HG03457 (cell line): ENCODE data around the gene FBXO48.
"Not testable (repeated sequence)": the region's sequence is repeated elsewhere in the genome, so short reads cannot be mapped to it uniquely, and the experiment has no call there.

Source experiments
- ATAC-seq: cut with Tn5 transposase; IDR thresholded peaks from one replicate; pipeline ENCODE4 v1.9.1; 2021; ENCODE audit warnings: moderate number of reproducible peaks; ENCODE audit not compliant: unreplicated experiment

Gene FBXO48, protein sequence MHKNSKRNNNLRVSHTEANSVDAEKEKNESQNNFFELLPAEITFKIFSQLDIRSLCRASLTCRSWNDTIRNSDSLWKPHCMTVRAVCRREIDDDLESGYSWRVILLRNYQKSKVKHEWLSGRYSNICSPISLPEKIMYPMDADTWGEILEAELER

GRCh38 chr2:68467077-68467960 is at the start of gene FBXO48, which contains the start of gene APLF:
Gene FBXO48 (minus strand): TSS chr2:68467294. CDS start chr2:68465145, 2,149 bp downstream.
Gene APLF (plus strand): TSS chr2:68467585. CDS start chr2:68467732, 147 bp downstream.
- peak; percentile 93 for ATAC-seq

DNA sequence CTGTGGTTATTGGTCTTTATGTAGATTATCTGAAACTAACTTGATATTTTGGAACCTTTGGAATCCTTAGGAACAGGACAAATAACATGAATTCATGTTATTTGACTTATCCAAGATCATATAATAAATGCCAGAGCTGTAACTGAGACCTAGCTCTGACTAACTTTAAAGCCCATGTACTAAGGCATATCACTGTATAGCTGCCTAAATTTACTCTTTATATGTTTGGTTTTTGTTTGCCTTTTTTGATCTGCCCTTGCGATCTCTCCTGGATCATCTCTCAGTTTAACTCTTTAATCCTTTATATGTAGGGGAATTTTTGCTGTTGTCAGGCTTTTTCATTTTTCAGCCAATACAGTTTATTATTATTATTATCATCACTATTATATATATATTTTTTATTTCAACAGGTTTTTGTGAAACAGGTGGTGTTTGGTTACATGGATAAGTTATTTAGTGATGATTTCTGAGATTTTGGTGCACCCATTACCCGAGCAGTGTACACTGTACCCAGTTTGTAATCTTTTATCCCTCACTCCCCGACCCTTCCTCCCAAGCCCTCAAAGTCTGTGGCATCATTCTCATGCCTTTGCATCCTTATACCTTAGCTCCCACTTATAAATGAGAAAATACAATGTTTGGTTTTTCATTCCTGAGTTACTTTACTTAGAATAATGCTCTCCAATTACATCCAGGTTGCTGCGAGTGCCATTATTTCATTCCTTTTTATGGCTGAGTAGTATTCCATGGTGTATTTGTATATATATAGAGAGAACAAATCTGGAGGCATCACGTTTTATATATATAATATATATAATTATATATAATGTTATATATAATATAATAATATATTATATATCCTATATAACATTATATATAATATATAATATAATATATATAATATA is 49.2 kb upstream of the FBXO48 start:
- no peak for ATAC-seq

DNA sequence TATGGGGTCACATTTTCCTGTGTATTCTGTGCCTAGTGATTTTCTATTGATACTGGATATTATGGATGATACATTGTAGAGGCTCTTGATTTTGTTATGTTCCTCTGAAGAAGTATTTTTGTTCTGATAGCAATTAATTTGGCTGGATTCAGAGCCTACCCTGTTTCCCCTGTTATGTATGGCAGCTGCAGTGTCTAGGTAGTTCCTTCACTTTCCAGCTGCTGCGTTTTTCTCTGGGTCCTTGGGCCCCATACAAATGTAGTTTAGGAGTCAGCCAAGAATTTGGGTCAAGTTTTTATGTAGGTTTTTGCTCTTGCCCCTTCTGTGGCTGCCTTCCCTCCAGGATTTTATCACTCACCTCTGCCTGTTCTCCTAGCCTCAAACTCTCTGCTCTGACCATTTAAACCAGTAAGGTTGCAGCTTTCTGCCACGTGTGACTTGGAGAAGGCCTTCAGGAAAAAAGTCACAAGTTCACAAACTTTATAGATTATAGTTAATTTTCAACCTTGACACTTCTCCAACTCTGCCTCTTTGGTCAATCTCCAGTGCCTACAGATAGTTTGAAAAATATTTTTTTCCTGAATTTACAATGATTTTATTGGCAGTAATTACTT is 47.3 kb upstream of the FBXO48 start:
- no peak for ATAC-seq

GRCh38 chr2:68512966-68513365 is 45.9 kb upstream of the FBXO48 start:
- ATAC-seq: no peak

- ATAC-seq: no peak
Measured at GRCh38 chr2:68512326-68512725, 45.2 kb upstream of the FBXO48 start.

DNA sequence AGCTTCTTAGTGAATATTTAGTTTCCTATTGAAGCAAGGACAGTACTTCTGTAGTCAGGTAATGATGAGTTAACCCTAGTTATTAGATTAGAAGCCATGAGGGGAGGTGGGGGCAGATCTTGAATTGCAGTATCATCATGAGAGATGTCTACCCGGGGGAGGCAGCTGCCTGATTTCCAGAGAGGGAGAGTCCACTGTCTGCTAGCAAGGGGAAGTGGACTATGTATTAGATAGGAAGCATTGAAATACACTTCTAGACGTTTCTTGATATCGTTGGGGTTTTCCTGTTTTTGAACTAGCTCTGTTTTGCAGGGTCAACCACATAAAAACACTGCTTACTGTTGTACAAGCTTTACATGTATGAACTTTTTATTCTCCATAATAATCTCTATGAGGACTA is 39.1 kb upstream of the FBXO48 start:
- no peak for ATAC-seq

GRCh38 chr2:68505603-68506159 is 38.6 kb upstream of the FBXO48 start:
- ATAC-seq: no peak

GRCh38 chr2:68501768-68502167 is 34.7 kb upstream of the FBXO48 start:
- no peak for ATAC-seq

DNA sequence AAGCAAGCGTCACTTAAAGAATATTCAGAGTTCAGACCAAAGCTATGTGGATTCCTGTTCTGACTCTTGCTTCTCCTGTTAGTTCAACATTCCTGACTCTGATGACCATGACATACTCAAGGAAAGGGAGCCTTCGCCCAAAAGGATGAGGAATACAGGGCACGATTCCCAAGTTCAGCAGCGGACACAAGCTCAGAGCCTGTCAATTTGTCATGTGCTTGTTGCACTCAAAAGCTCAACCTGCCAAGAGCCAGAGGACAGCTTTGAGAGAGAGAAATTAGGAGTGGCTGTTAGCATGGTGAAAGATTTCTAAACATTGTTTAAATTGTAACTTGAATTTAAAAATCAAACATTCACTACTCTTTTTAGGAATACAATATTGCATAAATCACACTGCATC is 33.6 kb upstream of the FBXO48 start:
- ATAC-seq: no peak

GRCh38 chr2:68499133-68499532 is 32.0 kb upstream of the FBXO48 start:
- no peak for ATAC-seq

- ATAC-seq: no peak
Measured at GRCh38 chr2:68491582-68491981, 24.5 kb upstream of the FBXO48 start.

- ATAC-seq: no peak
Measured at GRCh38 chr2:68489282-68489681, 22.2 kb upstream of the FBXO48 start.

- not testable (repeated sequence) for ATAC-seq
Measured at GRCh38 chr2:68488605-68489004, 21.5 kb upstream of the FBXO48 start.

DNA sequence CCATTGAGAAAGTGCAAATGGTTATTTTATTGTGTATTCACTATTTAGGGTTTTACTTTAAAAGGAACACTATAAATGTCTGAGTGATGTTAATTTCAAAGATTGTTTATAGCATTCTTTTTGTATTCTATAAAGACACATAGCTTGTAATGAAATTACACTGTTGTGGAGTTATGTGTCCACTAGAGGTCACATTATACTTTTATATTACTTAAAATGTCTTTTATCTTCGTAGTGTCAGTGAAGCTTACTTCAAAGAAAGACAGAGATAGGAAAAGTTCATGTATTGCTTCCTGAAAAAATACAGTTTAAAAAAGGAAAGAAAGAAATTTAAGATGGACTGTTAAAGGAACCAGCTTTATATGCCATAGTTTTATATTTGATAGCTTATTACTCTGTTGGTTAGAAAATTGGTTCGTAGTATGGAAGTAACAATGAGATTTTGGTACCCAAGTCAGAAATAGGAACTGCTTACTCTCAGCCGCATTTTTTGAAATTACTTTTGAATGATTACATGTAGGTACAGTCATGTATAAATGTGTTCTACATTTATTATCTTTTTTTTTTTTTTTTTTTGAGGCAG is 20.8 kb upstream of the FBXO48 start:
- ATAC-seq: no peak

GRCh38 chr2:68483011-68483410 is 15.9 kb upstream of the FBXO48 start:
- ATAC-seq: no peak

- ATAC-seq: no peak
Measured at GRCh38 chr2:68482296-68482820, 15.3 kb upstream of the FBXO48 start.

GRCh38 chr2:68478688-68479087 is 11.6 kb upstream of the FBXO48 start:
- ATAC-seq: no peak

DNA sequence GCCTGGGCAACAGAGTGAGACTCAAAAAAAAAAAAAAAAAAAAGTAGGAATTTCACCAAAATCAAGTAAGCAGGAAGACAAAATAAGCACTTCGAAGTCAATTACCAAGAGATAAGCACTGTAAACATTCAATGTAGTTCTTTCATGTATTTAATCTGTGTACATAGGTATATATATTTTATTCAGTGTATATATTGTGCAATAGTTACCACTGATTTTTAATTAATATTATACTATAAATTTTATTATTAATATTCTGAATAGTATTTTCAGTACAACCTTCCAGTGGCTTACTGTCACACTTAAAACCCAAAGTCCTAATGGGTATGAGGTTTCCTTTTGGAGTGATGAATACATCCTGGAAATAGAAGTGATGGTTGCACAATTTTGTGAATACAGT is 9.4 kb upstream of the FBXO48 start:
- no peak for ATAC-seq

DNA sequence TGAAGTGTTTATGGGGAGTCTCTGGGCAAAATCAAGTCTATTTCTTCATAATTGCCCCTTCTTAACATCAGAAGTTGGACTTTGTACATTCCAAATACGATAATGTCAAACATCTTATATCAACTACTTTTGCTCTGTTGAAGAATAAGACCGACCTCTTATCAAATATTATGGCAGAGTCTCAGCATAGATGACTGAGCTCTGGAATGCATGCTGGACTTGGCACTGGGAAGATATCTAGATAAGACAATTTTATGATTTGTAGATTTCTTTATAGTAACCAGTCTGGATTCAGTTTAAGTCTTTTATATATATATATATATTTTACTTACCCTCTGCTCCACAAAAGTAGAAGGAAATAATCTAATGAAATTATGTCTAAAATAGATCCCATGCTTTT is 8.5 kb upstream of the FBXO48 start:
- no peak for ATAC-seq

- ATAC-seq: no peak
Measured at GRCh38 chr2:68475110-68475509, 8.0 kb upstream of the FBXO48 start.
